T47D (cell line): Measurements from ENCODE around the gene TYW3.
"Not testable (repeated sequence)": the region's sequence is repeated elsewhere in the genome, so short reads cannot be mapped to it uniquely, and the experiment has no call there.

Source experiments
- DNase-seq, 2 experiments: peaks; one replicate each; pipeline versions ENCODE4 v3.0.0 to v3.0.0-alpha.2; 2011 to 2012; ENCODE audit warnings: low read depth in 1 of 2, low spot score in 1 of 2
- JUND ChIP-seq: IDR thresholded peaks from 2 replicates; pipeline ENCODE4 v1.6.1; 2012; ENCODE audit warnings: low read depth
- in situ Hi-C: cut with HindIII; loops from 2 replicates; pipeline ENCODE4 v1.10.0; 2016; ENCODE audit warnings: low sequenced_read_pairs, low pct_unique_long_range_greater_than_20kb

Gene TYW3

DNA sequence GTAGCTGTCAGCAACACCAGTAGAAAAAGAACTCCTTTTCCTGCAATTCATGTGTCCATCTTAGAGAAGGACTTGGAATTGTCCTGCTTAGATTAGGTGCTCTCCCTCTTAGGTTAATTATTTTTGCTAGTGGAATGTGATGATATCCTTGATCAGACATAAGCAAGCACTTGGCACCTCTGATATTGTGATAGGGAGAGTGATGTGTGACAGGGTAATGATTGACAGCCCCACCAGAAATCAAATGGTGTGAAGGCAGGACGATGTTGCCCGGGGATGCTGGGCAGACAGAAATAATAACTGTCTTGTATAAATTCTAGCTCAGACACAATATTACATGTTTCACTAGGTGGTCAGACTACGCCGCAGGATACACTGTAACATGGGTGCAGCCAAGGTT, 4.4 kb downstream of the TYW3 start:
- in situ Hi-C loops, result no loop called here
- no peak for DNase-seq
- no peak for TF ChIP-seq JUND

DNA sequence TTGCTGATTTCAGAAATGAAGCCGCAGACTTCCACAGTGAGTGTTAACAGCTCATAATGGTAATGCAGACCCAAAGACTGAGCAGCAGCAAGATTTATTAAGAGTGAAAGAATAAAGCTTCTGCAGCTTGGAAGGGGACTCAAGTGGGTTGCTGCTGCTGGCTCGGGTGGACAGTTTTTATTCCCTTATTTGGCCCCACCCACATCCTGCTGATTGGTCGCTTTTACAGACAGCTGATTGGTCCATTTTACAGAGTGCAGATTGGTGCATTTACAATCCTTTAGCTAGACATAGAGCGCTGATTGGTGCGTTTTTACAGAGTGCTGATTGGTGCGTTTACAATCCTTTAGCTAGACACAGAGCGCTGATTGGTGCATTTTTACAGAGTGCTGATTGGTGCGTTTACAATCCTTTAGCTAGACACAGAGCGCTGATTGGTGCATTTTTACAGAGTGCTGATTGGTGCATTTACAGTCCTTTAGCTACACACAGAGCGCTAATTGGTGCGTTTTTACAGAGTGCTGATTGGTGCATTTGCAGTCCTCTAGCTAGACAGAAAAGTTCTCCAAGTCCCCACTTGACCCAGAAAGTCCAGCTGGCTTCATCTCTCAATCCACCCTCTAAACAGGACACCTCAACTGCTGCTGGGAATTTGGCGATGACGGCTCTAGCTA, 7.5 kb downstream of the TYW3 start:
- in situ Hi-C loops, DNase-seq: not testable (repeated sequence)

DNA sequence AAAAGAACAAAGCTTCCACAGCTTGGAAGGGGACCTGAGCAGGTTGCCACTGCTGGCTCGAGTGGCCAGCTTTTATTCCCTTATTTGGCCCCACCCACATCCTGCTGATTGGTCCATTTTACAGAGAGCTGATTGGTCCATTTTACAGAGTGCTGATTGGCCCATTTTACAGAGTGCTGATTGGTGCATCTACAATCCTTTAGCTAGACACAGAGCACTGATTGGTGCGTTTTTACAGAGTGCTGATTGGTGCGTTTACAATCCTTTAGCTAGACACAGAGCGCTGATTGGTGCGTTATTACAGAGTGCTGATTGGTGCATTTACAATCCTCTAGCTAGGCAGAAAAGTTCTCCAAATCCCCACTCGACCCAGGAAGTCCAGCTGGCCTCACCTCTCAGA, 12.3 kb downstream of the TYW3 start:
- in situ Hi-C loops, DNase-seq: not testable (repeated sequence)

DNA sequence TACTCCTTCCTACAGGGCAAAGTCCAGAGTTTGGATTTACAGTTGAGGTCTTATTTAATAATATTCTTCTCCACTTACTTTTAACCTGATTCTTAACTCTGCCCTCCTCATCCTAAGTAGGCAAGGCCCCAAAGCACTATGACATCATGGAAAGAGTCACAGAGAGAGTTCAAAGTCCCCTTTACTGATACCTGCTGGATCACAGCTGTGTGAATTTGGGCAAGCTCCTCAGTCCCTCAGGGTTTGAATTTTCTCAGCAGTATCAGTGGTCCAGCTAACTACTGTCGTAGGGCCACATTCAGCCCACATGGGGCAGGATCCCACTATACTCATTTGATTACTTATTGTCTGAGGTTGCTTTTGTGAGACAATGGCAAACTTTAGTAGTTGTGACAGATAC, 16.0 kb downstream of the TYW3 start:
- no peak for TF ChIP-seq JUND
- no peak for DNase-seq
- in situ Hi-C loops, result no loop called here

DNA sequence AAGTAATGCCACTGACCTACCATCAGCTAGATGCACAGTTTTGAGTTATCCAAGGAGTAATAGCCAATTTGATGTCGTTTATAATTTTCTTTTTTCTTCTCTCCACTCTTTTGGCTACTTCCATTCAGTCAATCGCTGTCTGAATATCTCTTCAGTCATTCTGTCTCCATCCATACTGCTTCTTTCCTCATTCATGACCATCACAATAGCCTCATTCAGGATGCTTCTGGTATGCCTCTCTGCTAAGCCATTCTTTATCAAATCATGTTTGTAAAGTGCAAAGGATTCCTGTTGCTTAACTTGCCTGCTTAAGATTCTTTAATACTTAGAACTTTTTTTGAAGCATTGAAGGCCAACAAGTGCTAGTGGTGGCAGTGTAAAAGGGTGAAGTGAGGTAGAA, 20.2 kb downstream of the TYW3 start:
- TF ChIP-seq JUND, result no peak
- in situ Hi-C loops, result no loop called here
- DNase-seq, result no peak

DNA sequence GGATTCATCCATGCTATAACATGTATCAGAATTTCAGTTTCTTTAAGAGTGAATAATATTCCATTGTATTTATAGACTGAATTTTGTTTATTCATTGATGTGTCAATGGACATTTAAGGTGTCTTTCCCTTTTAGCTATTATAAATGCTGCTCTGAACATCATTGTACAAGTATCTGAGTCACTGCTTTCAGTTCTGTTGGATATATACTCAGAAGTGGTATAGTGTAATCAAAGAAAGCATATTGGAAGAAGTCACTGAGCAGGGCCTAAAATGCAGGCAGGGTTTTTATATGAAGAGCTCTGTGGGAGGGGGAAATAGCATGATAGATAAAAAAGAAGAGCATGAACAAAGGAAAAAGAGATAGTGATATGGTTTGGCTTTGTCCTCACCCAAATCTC, 22.5 kb downstream of the TYW3 start:
- no peak for TF ChIP-seq JUND
- in situ Hi-C loops, result no loop called here

DNA sequence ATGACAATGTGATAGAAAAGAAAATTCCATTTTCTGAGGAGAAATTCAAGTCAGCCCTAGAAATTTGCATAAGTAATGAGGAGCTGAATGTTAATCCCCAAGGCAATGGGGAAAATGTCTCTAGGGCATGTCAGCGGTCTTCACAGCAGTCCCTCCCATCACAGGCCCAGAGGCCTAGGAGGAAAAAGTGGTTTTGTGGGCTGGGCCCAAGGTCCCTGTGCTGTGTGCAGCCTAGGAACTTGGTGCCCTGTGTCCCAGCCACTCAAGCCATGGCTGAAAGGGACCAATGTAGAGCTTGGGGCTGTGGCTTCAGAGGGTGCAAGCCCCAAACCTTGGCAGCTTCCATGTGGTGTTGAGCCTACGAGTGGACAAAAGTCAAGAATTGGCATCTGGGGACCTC, 23.7 kb downstream of the TYW3 start:
- in situ Hi-C loops, DNase-seq: not testable (repeated sequence)

More for the DNA sequence above, 22.5 kb downstream of the TYW3 start:
- DNase-seq, result no peak

DNA sequence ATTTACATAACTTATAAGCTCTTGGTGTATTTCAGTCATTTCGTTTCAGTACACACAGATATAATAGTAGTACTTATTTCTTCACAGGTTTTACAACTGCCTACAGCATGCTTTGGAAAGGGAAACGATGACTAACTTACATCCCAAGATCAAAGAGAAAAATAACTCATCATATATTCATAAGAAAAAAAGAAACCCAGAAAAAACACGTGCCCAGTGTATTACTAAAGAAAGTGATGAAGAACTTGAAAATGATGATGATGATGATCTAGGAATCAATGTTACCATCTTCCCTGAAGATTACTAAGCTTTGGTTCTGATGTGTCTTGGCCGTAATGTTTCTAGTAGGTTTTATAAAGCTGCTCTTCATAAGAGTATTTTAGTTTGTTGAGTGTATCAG, 30.9 kb downstream of the TYW3 start:
- in situ Hi-C loops, result no loop called here
- DNase-seq, result no peak
- no peak for TF ChIP-seq JUND

DNA sequence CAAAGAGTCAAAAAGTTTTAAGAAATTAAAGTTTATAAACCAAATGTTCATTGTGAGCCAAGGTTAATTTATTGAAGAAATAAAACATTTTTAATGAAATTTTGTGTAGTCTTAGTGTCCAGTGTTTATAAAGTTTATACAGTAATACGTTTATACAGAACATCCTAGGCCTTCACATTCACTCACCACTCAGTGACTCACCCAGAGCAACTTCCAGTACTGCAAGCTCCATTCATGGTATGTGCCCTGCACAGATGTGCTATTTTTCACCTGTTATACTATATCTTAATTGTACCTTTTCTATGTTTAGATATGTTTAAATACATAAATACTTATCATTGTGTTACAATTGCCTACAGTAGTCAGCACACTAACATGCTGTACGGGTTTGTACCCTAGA, 33.6 kb downstream of the TYW3 start:
- TF ChIP-seq JUND, result no peak
- no peak for DNase-seq
- in situ Hi-C loops, result no loop called here

DNA sequence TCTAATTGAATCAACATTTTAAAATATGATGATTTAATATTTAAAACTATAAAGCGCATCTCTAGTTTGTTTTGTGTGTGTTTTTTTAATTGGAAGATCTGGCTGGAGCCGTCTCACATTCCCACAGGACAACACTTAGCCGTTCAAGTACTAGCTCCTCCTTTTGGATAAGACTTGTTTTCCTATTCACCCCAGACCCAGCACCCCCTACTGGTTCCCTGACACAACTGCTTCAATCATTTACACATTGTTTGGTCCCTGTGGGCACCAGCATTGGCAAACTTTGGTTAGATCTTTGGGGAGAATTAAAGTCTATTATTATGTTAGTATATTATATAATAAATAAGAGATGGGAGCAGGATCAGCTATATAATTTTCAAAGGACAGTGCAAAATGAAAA, 34.5 kb downstream of the TYW3 start:
- in situ Hi-C loops, result no loop called here
- TF ChIP-seq JUND, result no peak
- peak in 1 of 2 experiments; percentile 31 for DNase-seq

DNA sequence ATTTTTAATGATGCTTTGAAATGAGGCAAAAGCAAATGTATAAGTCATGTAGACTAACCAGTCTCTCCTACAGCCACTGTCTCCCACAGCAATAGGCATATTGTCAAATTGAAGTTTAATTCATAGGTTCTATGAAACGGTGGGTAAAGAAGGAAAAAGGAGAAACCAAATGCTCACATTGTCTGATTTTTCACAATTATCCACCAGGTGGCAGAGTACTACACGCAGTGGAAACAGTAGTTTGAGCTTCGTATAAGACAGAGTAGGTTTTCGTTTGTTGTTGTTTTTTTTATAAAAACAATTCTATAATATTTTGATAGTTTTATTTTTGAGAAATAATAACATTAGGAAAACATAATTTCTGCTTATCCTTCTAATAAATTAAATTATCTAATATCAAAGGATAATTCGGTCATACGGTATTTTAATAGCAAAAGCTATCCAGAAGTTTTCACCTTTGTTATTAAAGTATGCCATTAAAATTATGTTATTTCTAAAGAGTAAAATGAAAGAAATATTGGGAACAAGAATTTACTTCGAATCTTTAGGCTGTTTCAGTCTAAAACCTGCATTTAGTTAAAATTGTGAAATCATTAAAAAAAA, 39.1 kb downstream of the TYW3 start:
- TF ChIP-seq JUND, result no peak
- in situ Hi-C loops, result no loop called here

DNA sequence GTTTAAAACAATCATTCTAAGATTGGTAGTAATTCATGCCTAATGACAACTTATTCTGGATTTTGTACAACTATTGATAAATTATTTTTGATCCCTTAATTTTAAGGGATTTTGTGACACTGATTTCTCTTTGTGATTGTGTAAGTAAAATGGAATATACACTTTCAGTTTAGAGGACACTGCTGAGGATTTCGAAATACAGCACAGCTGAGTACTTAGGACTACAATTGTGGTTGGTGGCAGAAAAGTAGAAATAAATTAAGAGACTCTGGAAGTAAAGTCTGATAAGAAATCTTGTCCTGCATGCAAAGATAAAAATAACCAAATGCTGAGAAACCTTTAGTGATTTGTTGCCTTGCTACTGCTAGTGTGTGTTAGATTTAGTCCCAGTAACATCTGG, 40.0 kb downstream of the TYW3 start:
- no peak for DNase-seq
- in situ Hi-C loops, result no loop called here
- TF ChIP-seq JUND, result no peak

More for the DNA sequence above, 39.1 kb downstream of the TYW3 start:
- peak; percentile 4 to 61 for DNase-seq

DNA sequence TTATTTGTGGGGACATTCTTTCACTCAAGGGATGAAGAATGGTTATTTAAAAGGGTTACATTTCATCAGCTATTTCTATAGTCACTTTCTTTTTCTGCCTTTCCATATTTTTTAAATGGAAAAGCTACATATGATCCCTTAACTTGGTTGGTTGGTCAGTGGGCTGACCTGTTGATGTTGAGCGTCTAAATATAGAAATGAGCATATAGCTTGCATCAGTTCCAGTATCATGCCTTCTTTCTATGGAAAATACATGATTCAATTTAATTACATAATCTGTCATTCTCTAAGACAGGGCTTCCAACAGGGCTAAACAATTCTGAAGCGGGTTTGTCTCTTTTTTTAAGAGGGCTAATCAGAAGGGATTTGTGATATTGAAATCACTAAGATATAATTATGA, 40.6 kb downstream of the TYW3 start:
- no peak for DNase-seq
- in situ Hi-C loops, result no loop called here
- no peak for TF ChIP-seq JUND

DNA sequence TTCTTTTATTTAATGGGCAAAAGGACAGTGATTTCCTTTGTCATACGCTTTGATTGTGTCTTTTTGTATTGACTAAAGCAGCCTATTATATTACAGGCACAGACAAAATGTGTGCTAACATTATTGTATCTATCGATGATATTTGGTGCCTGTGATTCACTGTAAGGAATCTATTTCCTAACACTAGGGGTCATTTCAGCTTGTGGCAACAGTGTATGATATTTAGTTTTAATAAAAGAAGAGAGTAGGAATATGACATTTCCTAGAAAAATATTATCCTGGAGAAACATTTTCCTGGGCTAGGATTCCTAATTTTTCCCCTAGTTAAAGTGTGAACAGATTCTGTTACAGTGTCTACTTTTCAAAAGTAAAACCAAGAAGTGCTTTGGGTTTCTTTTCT, 42.8 kb downstream of the TYW3 start:
- no peak for TF ChIP-seq JUND
- in situ Hi-C loops, result no loop called here

More for the DNA sequence above, 42.8 kb downstream of the TYW3 start:
- DNase-seq, result no peak
